IMR-90 (cell line): ENCODE data around the gene EMSY.

Experiments used
- BHLHE40 ChIP-seq: fragments of 150-350 bp; IDR thresholded peaks from 2 replicates; pipeline ENCODE4 v1.6.1; 2016; ENCODE audit warnings: mild to moderate bottlenecking, low read depth, low read length
- CEBPB ChIP-seq: IDR thresholded peaks from 2 replicates; pipeline ENCODE4 v1.6.1; 2012; ENCODE audit warnings: low read depth, low read length, improper control_type of control experiment
- CTCF ChIP-seq: conservative IDR thresholded peaks from 2 replicates; pipeline ENCODE4 v1.5.1; 2012; ENCODE audit warnings: mild to moderate bottlenecking, low read depth, low read length, improper control_type of control experiment
- FOS ChIP-seq: fragments of 150-350 bp; IDR thresholded peaks from 2 replicates; pipeline ENCODE4 v1.6.1; 2016; ENCODE audit warnings: low read depth, low read length
- MAFK ChIP-seq: IDR thresholded peaks from 2 replicates; pipeline ENCODE4 v1.6.1; 2012; ENCODE audit warnings: low read depth, low read length, improper control_type of control experiment
- MXI1 ChIP-seq: IDR thresholded peaks from 2 replicates; pipeline ENCODE4 v1.6.1; 2012; ENCODE audit warnings: low read depth, mild to moderate bottlenecking, low read length, moderate library complexity, borderline replicate concordance
- NFE2L2 ChIP-seq: fragments of 150-350 bp; IDR thresholded peaks from 2 replicates; pipeline ENCODE4 v1.6.1; 2016; ENCODE audit warnings: low read depth, mild to moderate bottlenecking, low read length
- POLR2A ChIP-seq: IDR thresholded peaks from 2 replicates; pipeline ENCODE4 v1.6.1; 2012; ENCODE audit warnings: mild to moderate bottlenecking, low read depth, low read length
- RAD21 ChIP-seq: IDR thresholded peaks from 2 replicates; pipeline ENCODE4 v1.6.1; 2012; ENCODE audit warnings: low read length, improper control_type of control experiment
- SMC3 ChIP-seq: fragments of 150-350 bp; IDR thresholded peaks from 2 replicates; pipeline ENCODE4 v1.6.1; 2016; ENCODE audit warnings: low read depth, mild to moderate bottlenecking, antibody characterized with exemption, low read length, moderate library complexity

- TF ChIP-seq POLR2A (no peak), CTCF (no peak), BHLHE40 (no peak), NFE2L2 (no peak), CEBPB (no peak), MXI1 (no peak), RAD21 (no peak), MAFK (no peak), SMC3 (no peak), FOS (no peak)
Observed at GRCh38 chr11:76480241-76480640, 35.4 kb downstream of the EMSY start.
